H1 (cell line): ENCODE results near the gene PTPRG. TPM values are rescaled to one million over a fixed set of nuclear protein-coding genes. Genes with fewer than 3 reads are reported as not detected.

ENCODE experiments used
- USF2 ChIP-seq: IDR thresholded peaks from 2 replicates; pipeline ENCODE4 v1.6.1; 2011; ENCODE audit warnings: low read length, improper control_type of control experiment
- YY1 ChIP-seq: IDR thresholded peaks from 2 replicates; pipeline ENCODE4 v1.6.1; 2011; ENCODE audit warnings: low read depth, mild to moderate bottlenecking, low read length
- polyA plus RNA-seq, 7 experiments: library from polyadenylated mRNA; depleted of rRNA in 3 of 7; stranded (reverse) in 5 of 7; unstranded in 2 of 7; fragments of >200 nt in 5 of 7; fragments of 200-250 nt in 2 of 7; gene quantifications; 1 replicate in 5 of 7; 2 replicates in 1 of 7; 4 replicates in 1 of 7; pipeline versions ENCODE4 v1.2.1 to v1.2.3, GENCODE V29; 2011 to 2013; ENCODE audit warnings: missing spikeins in 2 of 7, mixed read lengths in 2 of 7
- total RNA-seq: library from RNA; stranded (reverse); fragmentation: NEBNext Ultra II Directional; extraction: Animal tissue kit (Norgen Biotek cat#: 25700); gene quantifications from 2 replicates; pipeline ENCODE4 v1.2.1, GENCODE V29; 2021

The PTPRG gene
- total and polyA plus RNA-seq, 2 of the 8 experiments (the other 6 are each of a cell fraction or from before 2014, with no cell fraction given): 23.3 to 96.2 TPM

- TF ChIP-seq YY1 (no peak), USF2 (no peak)
Measured at GRCh38 chr3:61574854-61575253, 13.5 kb downstream of the PTPRG start (continued).
